Measurements from ENCODE around the gene ALPK1.
"Not testable (repeated sequence)": the region's sequence is repeated elsewhere in the genome, so short reads cannot be mapped to it uniquely, and the experiment has no call there.

The ALPK1 gene

GRCh38 chr4:112296949-112297880 is at the start of gene ALPK1:
Gene ALPK1, plus strand, starts transcription at chr4:112297369.
- no peak for DNase-seq (ENCODE audit: low read depth in 2 of 2)

GRCh38 chr4:112251019-112251643 is 46.0 kb upstream of the ALPK1 start:
- no peak for DNase-seq (ENCODE audit: low read depth in 2 of 2)

GRCh38 chr4:112252234-112252633 is 44.9 kb upstream of the ALPK1 start:
- DNase-seq (ENCODE audit: low read depth in 2 of 2), result no peak

GRCh38 chr4:112253382-112254000 is 43.7 kb upstream of the ALPK1 start:
- DNase-seq (ENCODE audit: low read depth in 2 of 2), result no peak

GRCh38 chr4:112257098-112257497 is 40.1 kb upstream of the ALPK1 start:
- DNase-seq (ENCODE audit: low read depth in 2 of 2), result no peak

- no peak for DNase-seq (ENCODE audit: low read depth in 2 of 2)
Measured at GRCh38 chr4:112266823-112267222, 30.3 kb upstream of the ALPK1 start.

- DNase-seq (ENCODE audit: low read depth in 2 of 2), result no peak
Measured at GRCh38 chr4:112270051-112270450, 27.1 kb upstream of the ALPK1 start.

- DNase-seq (ENCODE audit: low read depth in 2 of 2), result no peak
Measured at GRCh38 chr4:112270640-112271421, 26.3 kb upstream of the ALPK1 start.

GRCh38 chr4:112272292-112272691 is 24.9 kb upstream of the ALPK1 start:
- no peak for DNase-seq (ENCODE audit: low read depth in 2 of 2)

GRCh38 chr4:112274959-112275358 is 22.2 kb upstream of the ALPK1 start:
- no peak for DNase-seq (ENCODE audit: low read depth in 2 of 2)

- DNase-seq (ENCODE audit: low read depth in 2 of 2), result no peak
Measured at GRCh38 chr4:112276113-112276512, 21.1 kb upstream of the ALPK1 start.

- no peak for DNase-seq (ENCODE audit: low read depth in 2 of 2)
Measured at GRCh38 chr4:112277220-112277619, 19.9 kb upstream of the ALPK1 start.

- DNase-seq (ENCODE audit: low read depth in 2 of 2), result no peak
Measured at GRCh38 chr4:112277705-112278448, 19.3 kb upstream of the ALPK1 start.

GRCh38 chr4:112279025-112279881 is 17.9 kb upstream of the ALPK1 start:
- no peak for DNase-seq (ENCODE audit: low read depth in 2 of 2)

- no peak for DNase-seq (ENCODE audit: low read depth in 2 of 2)
Measured at GRCh38 chr4:112279882-112280315, 17.3 kb upstream of the ALPK1 start.

GRCh38 chr4:112280386-112281056 is 16.6 kb upstream of the ALPK1 start:
- no peak for DNase-seq (ENCODE audit: low read depth in 2 of 2)

GRCh38 chr4:112281895-112282398 is 15.2 kb upstream of the ALPK1 start:
- not testable (repeated sequence) for DNase-seq (ENCODE audit: low read depth in 2 of 2)

GRCh38 chr4:112282860-112283667 is 14.1 kb upstream of the ALPK1 start:
- no peak for DNase-seq (ENCODE audit: low read depth in 2 of 2)
